Prostate gland (tissue), 2 donors: ENCODE results near the gene HNRNPC. TPM values are rescaled to one million over a fixed set of nuclear protein-coding genes. Genes with fewer than 3 reads are reported as not detected.

Source experiments
- DNase-seq: peaks from one replicate; pipeline ENCODE4 v3.0.0-alpha.2; 2019; ENCODE audit warnings: low spot score
- H3K27ac ChIP-seq, 2 donors: fragments of 200-600 bp; sonication (generic); 2 replicates each; pipeline ENCODE4 v1.5.1; 2017 to 2019
- H3K27me3 ChIP-seq: fragments of 200-600 bp; sonication (generic); replicated peaks from 2 replicates; pipeline ENCODE4 v1.5.1; 2019; ENCODE audit not compliant: insufficient read depth
- H3K36me3 ChIP-seq, 2 donors: fragments of 200-600 bp; sonication (generic); 1 replicate in 1 of 2; 2 replicates in 1 of 2; pipeline versions ENCODE4 v1.5.1 to v1.8.1; 2017 to 2019
- H3K4me1 ChIP-seq: fragments of 200-600 bp; sonication (generic); replicated peaks from 2 replicates; pipeline ENCODE4 v1.5.1; 2019
- H3K4me3 ChIP-seq, 2 donors: fragments of 200-600 bp; sonication (generic); 2 replicates each; pipeline ENCODE4 v1.5.1; 2017 to 2019
- H3K9me3 ChIP-seq: fragments of 200-600 bp; sonication (generic); 2 replicates; pipeline ENCODE4 v1.5.1; 2017
- POLR2A ChIP-seq: fragments of 450-650 bp; IDR thresholded peaks from one replicate; pipeline ENCODE4 v1.6.1; 2016; ENCODE audit warnings: antibody characterized with exemption, mild to moderate bottlenecking
- POLR2AphosphoS5 ChIP-seq: sonication (generic); formaldehyde crosslinking; IDR thresholded peaks from one replicate; pipeline ENCODE4 v1.6.1; 2017; ENCODE audit warnings: antibody characterized with exemption
- WGBS: methylation state at CpG from one replicate; pipeline ENCODE4 v1.1.5; 2018; 5-methylcytosine and 5-hydroxymethylcytosine counted together
- intact Hi-C: fragments of 100-400 bp; cut with DNase I; formaldehyde crosslinking; loops from one replicate; pipeline ENCODE4 v1.14.2; 2022
- total RNA-seq, 2 donors: library from RNA; depleted of rRNA; stranded (reverse); fragments of >200 nt; gene quantifications; one replicate each; pipeline ENCODE4 v1.1.0, GENCODE V29; 2016
- TF ChIP-seq, protein P1 (sequence below), 4 experiments: fragments of 200-600 bp in 2 of 4; fragments of 450-650 bp in 2 of 4; sonication (generic) in 2 of 4; IDR thresholded peaks; 1 replicate in 3 of 4; 2 replicates in 1 of 4; pipeline ENCODE4 v1.5.1; 2016 to 2019; ENCODE audit warnings: antibody characterized with exemption in 4 of 4, mild to moderate bottlenecking in 2 of 4, moderate library complexity in 2 of 4

The HNRNPC gene
- total RNA-seq, 2 donors from 2014 or later, result 411 to 423 TPM

GRCh38 chr14:21244544-21244943 is 24.7 kb downstream of the HNRNPC start:
- no peaks in the 10 kb centered on the region for H3K9me3 ChIP-seq
- no peaks in the 10 kb centered on the region for H3K27me3 ChIP-seq
- TF ChIP-seq POLR2AphosphoS5, result no peak
- TF ChIP-seq POLR2A, result no peak
- TF ChIP-seq, protein P1, sequence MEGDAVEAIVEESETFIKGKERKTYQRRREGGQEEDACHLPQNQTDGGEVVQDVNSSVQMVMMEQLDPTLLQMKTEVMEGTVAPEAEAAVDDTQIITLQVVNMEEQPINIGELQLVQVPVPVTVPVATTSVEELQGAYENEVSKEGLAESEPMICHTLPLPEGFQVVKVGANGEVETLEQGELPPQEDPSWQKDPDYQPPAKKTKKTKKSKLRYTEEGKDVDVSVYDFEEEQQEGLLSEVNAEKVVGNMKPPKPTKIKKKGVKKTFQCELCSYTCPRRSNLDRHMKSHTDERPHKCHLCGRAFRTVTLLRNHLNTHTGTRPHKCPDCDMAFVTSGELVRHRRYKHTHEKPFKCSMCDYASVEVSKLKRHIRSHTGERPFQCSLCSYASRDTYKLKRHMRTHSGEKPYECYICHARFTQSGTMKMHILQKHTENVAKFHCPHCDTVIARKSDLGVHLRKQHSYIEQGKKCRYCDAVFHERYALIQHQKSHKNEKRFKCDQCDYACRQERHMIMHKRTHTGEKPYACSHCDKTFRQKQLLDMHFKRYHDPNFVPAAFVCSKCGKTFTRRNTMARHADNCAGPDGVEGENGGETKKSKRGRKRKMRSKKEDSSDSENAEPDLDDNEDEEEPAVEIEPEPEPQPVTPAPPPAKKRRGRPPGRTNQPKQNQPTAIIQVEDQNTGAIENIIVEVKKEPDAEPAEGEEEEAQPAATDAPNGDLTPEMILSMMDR (IDR thresholded peaks at IDR 0.05), result no peak
- DNase-seq, result no peak
- WGBS, result 89% methylated on average over 7 of the region's 7 CpGs
- no peaks in the 10 kb centered on the region for H3K36me3 ChIP-seq
- intact Hi-C loops, result no loop called here
- H3K4me1 ChIP-seq, result no peaks in the 10 kb centered on the region
- no peak overlapping the region for H3K27ac ChIP-seq
- no peak overlapping the region for H3K4me3 ChIP-seq

GRCh38 chr14:21241218-21241819 is 27.9 kb downstream of the HNRNPC start:
- Histone ChIP-seq H3K27me3 (no peaks in the 10 kb centered on the region), H3K9me3 (no peaks in the 10 kb centered on the region), H3K36me3 (no peaks in the 10 kb centered on the region), H3K4me1 (peaks cover 4% of the 10 kb centered on the region), H3K4me3 (no peak overlapping the region), H3K27ac (no peak overlapping the region)
- intact Hi-C loops, result no loop called here
- 82% methylated on average over 1 of the region's 1 CpG for WGBS
- no peak for DNase-seq
- TF ChIP-seq POLR2A, result no peak
- TF ChIP-seq POLR2AphosphoS5, result no peak
- TF ChIP-seq, protein P1 (IDR thresholded peaks at IDR 0.05), result peak in 3 of 4 experiments; percentile 8 to 30 (median 26)

DNA sequence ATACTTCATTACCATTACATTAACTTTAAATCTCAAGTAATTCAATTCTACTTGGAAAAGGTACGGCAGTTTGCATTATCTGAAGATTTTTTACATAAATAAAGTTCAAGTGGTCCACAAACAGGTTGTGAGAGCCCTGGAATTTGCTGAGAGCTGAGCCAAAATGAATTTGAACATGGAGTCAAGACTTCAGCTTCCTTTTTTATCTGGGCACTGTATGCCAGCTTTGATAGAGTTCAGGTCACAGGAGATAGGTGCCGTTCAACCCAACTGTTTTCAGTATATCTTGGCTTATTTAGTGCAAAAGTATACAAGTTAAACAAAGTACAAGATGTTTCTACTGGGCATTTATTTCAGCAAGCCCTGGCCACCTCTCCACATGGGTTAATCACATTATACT is 28.8 kb downstream of the HNRNPC start:
- Histone ChIP-seq H3K9me3 (no peaks in the 10 kb centered on the region), H3K4me1 (peaks cover 4% of the 10 kb centered on the region), H3K27ac (no peak overlapping the region), H3K4me3 (no peak overlapping the region), H3K36me3 (no peaks in the 10 kb centered on the region), H3K27me3 (no peaks in the 10 kb centered on the region)
- no peak for DNase-seq
- intact Hi-C loops, result no loop called here
- 57% methylated on average over 2 of the region's 2 CpGs for WGBS
- no peak for TF ChIP-seq POLR2AphosphoS5
- TF ChIP-seq, protein P1 (IDR thresholded peaks at IDR 0.05), result no peak
- no peak for TF ChIP-seq POLR2A

- Histone ChIP-seq H3K4me3 (no peak overlapping the region), H3K4me1 (peaks cover 10% of the 10 kb centered on the region), H3K27ac (no peak overlapping the region), H3K9me3 (no peaks in the 10 kb centered on the region), H3K36me3 (no peaks in the 10 kb centered on the region), H3K27me3 (no peaks in the 10 kb centered on the region)
- WGBS, result 96% methylated on average over 11 of the region's 11 CpGs
- no peak for DNase-seq
- TF ChIP-seq, protein P1 (IDR thresholded peaks at IDR 0.05), result no peak
- TF ChIP-seq POLR2AphosphoS5 (no peak), POLR2A (no peak)
- intact Hi-C loops, result no loop called here
Observed at GRCh38 chr14:21238823-21239518, 30.3 kb downstream of the HNRNPC start.
